ENCODE data around the gene APBB1IP.
"Not testable (repeated sequence)": the region's sequence is repeated elsewhere in the genome, so short reads cannot be mapped to it uniquely, and the experiment has no call there.

Gene APBB1IP, protein sequence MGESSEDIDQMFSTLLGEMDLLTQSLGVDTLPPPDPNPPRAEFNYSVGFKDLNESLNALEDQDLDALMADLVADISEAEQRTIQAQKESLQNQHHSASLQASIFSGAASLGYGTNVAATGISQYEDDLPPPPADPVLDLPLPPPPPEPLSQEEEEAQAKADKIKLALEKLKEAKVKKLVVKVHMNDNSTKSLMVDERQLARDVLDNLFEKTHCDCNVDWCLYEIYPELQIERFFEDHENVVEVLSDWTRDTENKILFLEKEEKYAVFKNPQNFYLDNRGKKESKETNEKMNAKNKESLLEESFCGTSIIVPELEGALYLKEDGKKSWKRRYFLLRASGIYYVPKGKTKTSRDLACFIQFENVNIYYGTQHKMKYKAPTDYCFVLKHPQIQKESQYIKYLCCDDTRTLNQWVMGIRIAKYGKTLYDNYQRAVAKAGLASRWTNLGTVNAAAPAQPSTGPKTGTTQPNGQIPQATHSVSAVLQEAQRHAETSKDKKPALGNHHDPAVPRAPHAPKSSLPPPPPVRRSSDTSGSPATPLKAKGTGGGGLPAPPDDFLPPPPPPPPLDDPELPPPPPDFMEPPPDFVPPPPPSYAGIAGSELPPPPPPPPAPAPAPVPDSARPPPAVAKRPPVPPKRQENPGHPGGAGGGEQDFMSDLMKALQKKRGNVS

DNA sequence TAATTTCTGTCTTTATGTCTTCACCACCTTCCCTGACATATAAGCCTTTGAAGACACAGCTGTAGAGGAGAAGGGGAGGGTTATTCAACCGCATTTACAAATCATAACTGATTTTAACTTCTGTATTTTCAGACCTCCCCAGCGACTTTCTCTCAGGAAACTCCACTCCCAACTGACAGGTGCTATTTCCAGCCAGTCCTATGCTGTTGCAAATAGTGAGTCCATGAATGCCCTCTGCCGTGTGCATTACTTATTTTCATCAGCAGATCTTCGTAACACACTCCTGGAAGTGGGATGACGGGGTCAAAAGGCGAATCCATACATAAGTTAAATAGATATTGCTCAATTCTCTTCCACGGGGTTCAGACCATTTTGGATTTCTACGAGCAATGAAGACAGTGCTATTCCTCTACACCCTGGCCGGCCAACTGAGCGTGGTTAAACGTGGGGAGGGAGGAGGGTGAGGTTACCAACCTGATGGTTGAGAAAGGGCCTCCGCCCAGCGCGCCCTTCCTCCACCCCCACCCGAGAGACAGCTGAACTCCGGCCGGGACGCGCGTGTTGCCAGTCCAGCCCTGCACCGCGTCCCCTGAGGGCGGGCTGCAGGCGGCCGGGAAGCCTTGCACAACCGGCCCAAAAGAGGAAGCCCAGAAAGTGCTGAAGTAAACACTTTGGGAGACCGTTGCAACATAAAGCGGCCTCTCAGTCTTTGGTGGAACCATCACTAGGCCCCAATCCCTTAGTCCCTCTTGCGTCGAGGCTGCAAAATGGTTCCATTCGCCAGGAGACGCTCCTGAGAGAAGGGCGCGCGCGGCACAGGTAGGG, at the start of gene APBB1IP:
Gene APBB1IP, plus strand, starts transcription at position 705 of the 825 bp plus-strand sequence. CDS start 53,986 bp downstream, outside the sequence.
- no peak for TF ChIP-seq JUND (IDR thresholded peaks at IDR 0.05; ENCODE audit: low read depth)
- in situ Hi-C loops (cut with HindIII; ENCODE audit: low pct_unique_long_range_greater_than_20kb, low sequenced_read_pairs): no loop called here
- peak in 1 of 2 experiments; percentile 4 for DNase-seq (ENCODE audit: low read depth in 1 of 2, low spot score in 1 of 2)

DNA sequence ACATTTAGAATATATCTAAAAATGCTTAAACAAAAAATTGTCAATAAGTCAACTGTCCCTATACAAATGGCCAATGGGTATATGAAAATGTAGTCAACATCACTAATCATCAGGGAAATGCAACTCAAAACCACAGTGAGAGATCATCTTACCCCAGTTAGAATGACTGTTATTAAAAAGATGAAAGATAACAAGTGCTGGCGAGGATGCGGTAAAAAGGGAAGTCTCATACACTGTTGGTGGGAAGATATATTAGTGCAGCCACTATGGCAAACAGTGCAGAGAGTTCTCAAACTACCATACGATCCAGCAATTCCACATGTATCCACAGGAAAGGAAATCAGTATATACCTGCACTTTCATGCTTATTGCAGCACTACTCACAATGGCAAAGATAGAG, 48.6 kb upstream of the APBB1IP start:
- no peak for TF ChIP-seq JUND (IDR thresholded peaks at IDR 0.05; ENCODE audit: low read depth)
- no peak for DNase-seq (ENCODE audit: low read depth in 1 of 2, low spot score in 1 of 2)
- in situ Hi-C loops (cut with HindIII; ENCODE audit: low pct_unique_long_range_greater_than_20kb, low sequenced_read_pairs): no loop called here

DNA sequence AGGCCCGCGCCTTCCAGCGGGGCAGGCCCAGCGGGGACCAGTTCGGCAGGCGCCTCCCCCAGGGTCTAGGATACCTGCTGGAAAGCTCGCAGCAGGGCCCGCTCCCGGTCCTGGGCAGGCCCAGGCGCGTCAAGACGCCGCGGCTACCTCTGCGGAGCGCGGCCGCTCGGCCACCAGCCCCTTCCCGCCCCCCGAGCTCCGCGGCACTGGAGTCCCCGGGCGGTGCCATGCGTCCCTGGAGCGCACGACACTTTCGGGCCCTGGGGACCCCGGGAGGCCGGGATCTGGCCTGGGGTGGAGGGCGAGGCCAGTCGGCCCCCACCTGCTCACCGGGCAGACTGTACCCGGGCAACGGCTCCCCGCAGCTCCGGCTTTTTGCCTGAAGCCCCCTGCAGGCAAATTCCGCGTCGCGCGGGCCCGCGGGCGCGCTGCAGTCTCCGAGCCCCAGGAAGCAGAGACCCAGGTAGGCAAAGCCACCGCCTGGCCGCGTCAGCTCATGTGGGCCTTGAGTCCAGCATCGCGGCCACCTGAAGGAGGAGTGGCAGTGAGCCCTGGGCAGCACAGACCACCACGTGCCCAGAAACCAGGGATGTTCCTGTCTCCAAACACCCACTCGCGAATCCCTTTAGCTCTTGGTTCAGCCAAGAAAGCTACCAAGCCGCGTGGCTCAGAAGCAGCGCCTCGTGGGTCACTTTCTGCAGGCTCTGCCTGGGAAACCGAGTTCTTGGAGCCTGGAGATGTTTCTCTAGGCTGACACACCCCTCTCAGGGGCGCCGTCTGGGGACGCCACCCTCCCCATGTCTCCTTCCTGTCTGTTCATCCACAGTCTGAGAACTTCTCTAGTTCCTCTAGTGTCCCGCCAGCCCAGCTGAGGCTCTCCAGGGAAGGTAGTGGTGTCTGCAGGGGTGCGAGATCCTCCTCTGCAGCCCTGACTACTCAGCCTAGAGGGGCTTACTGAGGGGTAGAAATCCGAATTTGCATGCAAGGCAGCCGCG, 46.1 kb upstream of the APBB1IP start:
- TF ChIP-seq JUND (IDR thresholded peaks at IDR 0.05; ENCODE audit: low read depth): no peak
- in situ Hi-C loops (cut with HindIII; ENCODE audit: low pct_unique_long_range_greater_than_20kb, low sequenced_read_pairs): no loop called here
- no peak for DNase-seq (ENCODE audit: low read depth in 1 of 2, low spot score in 1 of 2)

DNA sequence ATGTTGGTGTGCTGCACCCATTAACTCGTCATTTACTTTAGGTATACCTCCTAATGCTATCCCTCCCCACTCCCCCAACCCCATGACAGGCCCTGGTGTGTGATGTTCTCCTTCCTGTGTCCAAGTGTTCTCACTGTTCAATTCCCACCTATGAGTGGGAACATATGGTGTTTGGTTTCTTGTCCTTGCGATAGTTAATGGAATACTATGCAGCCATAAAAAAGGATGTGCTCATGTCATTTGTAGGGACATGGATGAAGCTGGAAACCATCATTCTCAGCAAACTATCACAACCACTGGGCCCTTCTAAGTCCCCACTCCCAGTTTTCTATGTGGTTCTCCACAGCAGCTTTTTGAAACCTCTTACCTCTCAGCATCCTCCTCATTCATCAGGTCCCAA, 39.8 kb upstream of the APBB1IP start:
- in situ Hi-C loops (cut with HindIII; ENCODE audit: low pct_unique_long_range_greater_than_20kb, low sequenced_read_pairs); DNase-seq (ENCODE audit: low read depth in 1 of 2, low spot score in 1 of 2): not testable (repeated sequence)

DNA sequence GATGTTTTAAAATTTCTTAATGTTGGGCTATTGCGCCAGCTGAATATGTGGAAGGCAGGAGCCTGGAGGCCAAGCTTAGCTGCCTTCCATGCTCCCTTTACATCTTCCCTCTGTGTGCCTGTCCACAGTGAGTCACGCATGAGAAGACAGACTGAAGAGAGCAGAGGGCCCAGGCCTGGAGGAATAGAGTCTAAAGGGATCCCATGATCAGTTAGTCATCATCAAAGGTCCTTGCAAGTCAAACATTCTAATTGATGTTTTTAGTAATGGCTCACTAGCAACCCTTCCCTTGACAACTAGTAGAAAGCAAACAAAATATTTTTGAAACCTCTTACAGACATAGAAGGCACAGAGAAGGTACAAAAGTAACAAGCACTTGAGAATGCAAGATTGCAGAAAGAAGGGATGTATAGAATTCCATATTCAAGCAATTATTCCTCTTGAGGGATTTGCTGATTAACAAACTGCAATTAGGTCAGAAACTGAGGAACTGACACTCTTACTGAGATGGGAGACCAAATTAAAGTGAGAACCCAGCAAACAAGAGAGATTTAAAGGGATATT, 30.7 kb upstream of the APBB1IP start:
- no peak for DNase-seq (ENCODE audit: low read depth in 1 of 2, low spot score in 1 of 2)
- in situ Hi-C loops (cut with HindIII; ENCODE audit: low pct_unique_long_range_greater_than_20kb, low sequenced_read_pairs): no loop called here

DNA sequence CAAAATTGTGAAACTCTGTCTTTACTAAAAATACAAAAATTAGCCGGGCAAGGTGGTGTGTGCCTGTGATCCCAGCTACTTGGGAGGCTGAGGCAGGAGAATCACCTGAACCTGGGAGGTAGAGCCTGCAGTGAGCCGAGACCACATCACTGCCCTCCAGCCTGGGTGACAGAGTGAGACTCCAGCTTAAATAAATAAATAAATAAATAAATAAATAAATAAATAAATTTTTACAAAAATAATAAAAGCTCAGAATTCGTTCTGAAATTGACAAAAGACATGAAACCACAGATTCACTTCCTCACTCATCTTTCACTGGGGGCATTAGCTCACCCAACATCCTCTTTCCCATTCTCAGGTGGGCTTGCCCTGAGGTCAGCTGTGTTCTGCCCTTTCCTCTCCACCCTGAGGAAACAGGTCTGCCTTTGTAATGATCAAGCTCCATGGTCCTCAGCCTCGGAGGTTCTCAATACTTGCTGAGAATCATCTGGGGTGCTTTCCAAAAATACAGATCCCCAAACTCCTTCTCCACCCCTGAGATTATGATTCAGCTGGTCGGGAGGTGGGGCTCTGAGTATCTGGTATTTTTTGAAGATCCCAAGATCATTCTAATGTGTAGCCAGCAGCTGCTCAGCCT, 29.2 kb upstream of the APBB1IP start:
- in situ Hi-C loops (cut with HindIII; ENCODE audit: low pct_unique_long_range_greater_than_20kb, low sequenced_read_pairs): no loop called here
- no peak for DNase-seq (ENCODE audit: low read depth in 1 of 2, low spot score in 1 of 2)
- TF ChIP-seq JUND (IDR thresholded peaks at IDR 0.05; ENCODE audit: low read depth): no peak

More for the DNA sequence above, 30.7 kb upstream of the APBB1IP start:
- no peak for TF ChIP-seq JUND (IDR thresholded peaks at IDR 0.05; ENCODE audit: low read depth)

DNA sequence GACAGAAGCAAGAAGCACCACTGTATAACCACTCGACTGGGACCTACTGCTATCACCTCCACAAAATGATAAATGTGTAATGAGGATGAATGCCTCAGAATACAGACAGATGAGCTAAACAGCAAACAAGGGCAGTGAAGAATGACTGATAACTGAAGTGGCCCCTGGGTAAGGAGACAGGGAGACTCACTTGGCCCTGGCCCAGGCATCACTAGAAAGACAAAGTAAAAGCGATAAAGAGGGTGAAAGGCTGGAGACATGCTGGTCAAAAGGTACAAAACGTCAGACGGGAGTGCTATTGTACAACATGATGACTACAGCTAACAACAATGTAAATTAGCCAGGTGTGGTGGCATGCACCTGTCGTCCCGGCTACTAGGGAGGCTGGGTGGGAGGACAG, 27.8 kb upstream of the APBB1IP start:
- in situ Hi-C loops (cut with HindIII; ENCODE audit: low pct_unique_long_range_greater_than_20kb, low sequenced_read_pairs): no loop called here
- no peak for DNase-seq (ENCODE audit: low read depth in 1 of 2, low spot score in 1 of 2)
- no peak for TF ChIP-seq JUND (IDR thresholded peaks at IDR 0.05; ENCODE audit: low read depth)

DNA sequence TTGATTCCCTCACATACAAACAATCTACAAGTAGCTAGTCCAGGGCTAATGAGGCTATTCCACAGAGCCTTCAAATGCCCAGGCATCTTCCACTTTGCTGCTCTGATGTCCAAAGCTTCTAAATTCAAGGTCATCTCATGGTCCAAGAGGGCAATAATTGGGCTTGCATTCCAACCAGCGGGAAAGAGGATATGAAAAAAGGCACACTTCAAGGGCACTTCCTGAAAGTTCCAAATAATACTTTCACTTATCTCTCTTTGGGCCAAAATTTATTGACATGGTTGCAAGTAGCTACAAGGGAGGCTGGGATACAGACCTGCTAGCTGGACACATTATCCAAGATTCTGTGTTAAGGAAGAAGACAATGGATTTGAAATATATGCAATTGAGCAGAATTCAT, 25.2 kb upstream of the APBB1IP start:
- in situ Hi-C loops (cut with HindIII; ENCODE audit: low pct_unique_long_range_greater_than_20kb, low sequenced_read_pairs): no loop called here
- no peak for TF ChIP-seq JUND (IDR thresholded peaks at IDR 0.05; ENCODE audit: low read depth)
- no peak for DNase-seq (ENCODE audit: low read depth in 1 of 2, low spot score in 1 of 2)

DNA sequence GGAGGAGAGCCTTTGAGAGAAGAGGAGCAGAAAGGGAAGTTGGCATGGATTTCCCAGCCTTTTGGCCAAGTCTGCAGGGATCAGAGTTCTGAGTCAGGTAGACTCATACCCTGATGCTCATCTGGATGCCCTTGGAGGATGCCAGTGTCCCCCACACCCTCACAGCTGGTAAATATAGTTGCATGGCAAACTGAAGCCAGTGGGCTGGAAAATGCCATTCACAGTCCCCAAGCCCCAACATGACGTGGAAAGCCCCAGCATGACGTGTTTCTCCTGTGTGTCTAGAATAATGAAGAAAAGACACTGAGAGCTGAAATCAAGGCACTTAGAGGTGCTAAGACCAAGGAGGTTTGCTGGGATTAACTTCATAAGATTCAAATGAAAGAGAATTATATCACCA, 24.8 kb upstream of the APBB1IP start:
- in situ Hi-C loops (cut with HindIII; ENCODE audit: low pct_unique_long_range_greater_than_20kb, low sequenced_read_pairs): no loop called here

DNA sequence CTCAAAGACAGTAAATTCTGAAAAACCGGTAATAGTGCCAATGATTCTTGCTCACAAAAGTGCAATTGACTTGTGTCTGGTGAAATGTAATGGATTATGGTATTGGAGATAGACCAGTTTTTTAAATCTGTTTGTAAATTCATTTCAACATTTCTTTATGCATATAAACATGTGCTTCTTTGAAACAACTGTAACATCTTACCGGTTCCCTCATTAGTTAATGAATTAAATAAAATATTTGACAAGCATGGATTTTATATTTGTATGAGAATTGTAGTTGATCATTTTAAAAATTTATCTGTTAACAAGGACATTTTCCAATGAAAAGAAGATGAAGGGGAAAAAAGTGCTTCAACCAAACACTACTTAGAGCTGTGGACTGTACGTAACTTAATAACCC, 21.0 kb upstream of the APBB1IP start:
- no peak for DNase-seq (ENCODE audit: low read depth in 1 of 2, low spot score in 1 of 2)
- in situ Hi-C loops (cut with HindIII; ENCODE audit: low pct_unique_long_range_greater_than_20kb, low sequenced_read_pairs): no loop called here
- no peak for TF ChIP-seq JUND (IDR thresholded peaks at IDR 0.05; ENCODE audit: low read depth)

More for the DNA sequence above, 24.8 kb upstream of the APBB1IP start:
- DNase-seq (ENCODE audit: low read depth in 1 of 2, low spot score in 1 of 2): no peak
- no peak for TF ChIP-seq JUND (IDR thresholded peaks at IDR 0.05; ENCODE audit: low read depth)

DNA sequence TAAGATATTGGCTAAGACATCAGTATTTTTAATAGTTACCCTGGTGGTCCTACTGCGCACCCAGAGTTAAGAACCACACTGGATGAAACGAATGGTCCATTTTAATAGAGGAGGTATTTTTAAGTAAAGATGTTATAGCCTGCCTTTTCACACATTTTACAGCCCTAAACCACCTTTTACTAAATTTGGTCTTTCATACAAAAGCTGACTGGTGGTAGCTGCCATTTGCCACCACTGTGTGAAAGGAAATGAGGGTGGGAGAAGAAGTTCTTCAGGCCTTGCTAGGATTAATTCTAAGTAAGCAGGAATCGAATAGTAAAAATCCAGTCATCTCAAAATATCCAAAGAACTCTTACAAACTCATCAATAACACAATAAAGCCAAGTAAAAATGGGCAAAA, 15.2 kb upstream of the APBB1IP start:
- TF ChIP-seq JUND (IDR thresholded peaks at IDR 0.05; ENCODE audit: low read depth): no peak
- in situ Hi-C loops (cut with HindIII; ENCODE audit: low pct_unique_long_range_greater_than_20kb, low sequenced_read_pairs): no loop called here

More for the DNA sequence above, 15.2 kb upstream of the APBB1IP start:
- DNase-seq (ENCODE audit: low read depth in 1 of 2, low spot score in 1 of 2): no peak
